Neural progenitor cell (in vitro differentiated cells): ENCODE data around the gene PADI4. TPM values are rescaled to one million over a fixed set of nuclear protein-coding genes. Genes with fewer than 3 reads are reported as not detected.
A peak's percentile ranks its signal among the peaks of the same experiment; 100 is the strongest.
"Not testable (repeated sequence)": the region's sequence is repeated elsewhere in the genome, so short reads cannot be mapped to it uniquely, and the experiment has no call there.

ENCODE experiments used
- DNase-seq: peaks from one replicate; pipeline ENCODE4 v3.0.0-alpha.2; 2016; ENCODE audit warnings: low spot score
- H2AFZ ChIP-seq: fragments of 200-600 bp; sonication (generic); replicated peaks from 2 replicates; pipeline ENCODE4 v1.6.1; 2016; ENCODE audit warnings: antibody characterized with exemption
- H3F3A ChIP-seq: fragments of 200-600 bp; sonication (generic); 2 replicates; pipeline ENCODE4 v1.6.1; 2016; ENCODE audit warnings: antibody characterized with exemption, low read depth
- H3K27ac ChIP-seq: fragments of 200-600 bp; sonication (generic); 2 replicates; pipeline ENCODE4 v1.5.1; 2016; ENCODE audit warnings: mild to moderate bottlenecking
- H3K27me3 ChIP-seq: fragments of 200-600 bp; sonication (generic); 2 replicates; pipeline ENCODE4 v1.6.1; 2016; ENCODE audit warnings: mild to moderate bottlenecking, moderate library complexity
- H3K36me3 ChIP-seq: fragments of 200-600 bp; sonication (generic); 2 replicates; pipeline ENCODE4 v1.5.1; 2016
- H3K4me1 ChIP-seq: fragments of 200-600 bp; sonication (generic); 2 replicates; pipeline ENCODE4 v1.6.1; 2016; ENCODE audit warnings: mixed run types
- H3K4me2 ChIP-seq: fragments of 200-600 bp; sonication (generic); 2 replicates; pipeline ENCODE4 v1.6.1; 2016
- H3K4me3 ChIP-seq: fragments of 200-600 bp; sonication (generic); 2 replicates; pipeline ENCODE4 v1.5.1; 2016
- H3K79me2 ChIP-seq: fragments of 200-600 bp; sonication (generic); 2 replicates; pipeline ENCODE4 v1.6.1; 2016; ENCODE audit warnings: low read depth
- H3K9ac ChIP-seq: fragments of 200-600 bp; sonication (generic); 2 replicates; pipeline ENCODE4 v1.6.1; 2016
- H3K9me3 ChIP-seq: fragments of 200-600 bp; sonication (generic); 2 replicates; pipeline ENCODE4 v1.5.1; 2016; ENCODE audit warnings: low read depth
- H4K20me1 ChIP-seq: fragments of 200-600 bp; sonication (generic); 2 replicates; pipeline ENCODE4 v1.6.1; 2016; ENCODE audit warnings: low read depth
- H3K27ac Mint-ChIP-seq: 3 replicates; pipeline ENCODE4 v1.8.0; 2021; ENCODE audit warnings: mixed read lengths
- H3K27me3 Mint-ChIP-seq: 2 replicates; pipeline ENCODE4 v1.8.0; 2022; ENCODE audit warnings: low read depth, mild to moderate bottlenecking, inconsistent platforms, moderate library complexity, mixed read lengths; ENCODE audit not compliant: insufficient read depth
- H3K36me3 Mint-ChIP-seq: 3 replicates; pipeline ENCODE4 v1.8.0; 2021; ENCODE audit warnings: mixed read lengths
- H3K4me1 Mint-ChIP-seq: 3 replicates; pipeline ENCODE4 v1.8.0; 2021; ENCODE audit warnings: mixed read lengths
- H3K4me3 Mint-ChIP-seq: 3 replicates; pipeline ENCODE4 v1.8.0; 2021; ENCODE audit warnings: mild to moderate bottlenecking, moderate library complexity, mixed read lengths
- H3K9me3 Mint-ChIP-seq: 3 replicates; pipeline ENCODE4 v1.8.0; 2020; ENCODE audit warnings: mixed read lengths
- CTCF ChIP-seq: fragments of 200-600 bp; sonication (generic); IDR thresholded peaks from 2 replicates; pipeline ENCODE4 v1.5.1; 2017; ENCODE audit warnings: antibody characterized with exemption, mild to moderate bottlenecking
- EZH2 ChIP-seq: fragments of 200-600 bp; sonication (generic); IDR thresholded peaks from 2 replicates; pipeline ENCODE4 v1.6.1; 2017; ENCODE audit warnings: antibody characterized with exemption, mild to moderate bottlenecking, moderate library complexity
- EZH2phosphoT487 ChIP-seq: fragments of 200-600 bp; sonication (generic); IDR thresholded peaks from 2 replicates; pipeline ENCODE4 v1.6.1; 2017; ENCODE audit warnings: antibody characterized with exemption
- total RNA-seq: library from RNA; depleted of rRNA; stranded (reverse); fragments of >200 nt; gene quantifications from 2 replicates; pipeline ENCODE4 v1.2.3, GENCODE V29; 2015; ENCODE audit warnings: low replicate concordance

PADI4 gene
- total RNA-seq, 1 donor from 2014 or later = not detected

- Histone ChIP-seq H3K9ac (no peak overlapping the region), H2AFZ (no peak overlapping the region), H4K20me1 (peaks cover 21% of the 10 kb centered on the region), H3K4me1 (peaks cover 16% of the 10 kb centered on the region), H3K9me3 (no peaks in the 10 kb centered on the region), H3F3A (peaks cover 27% of the 10 kb centered on the region), H3K27ac (peak overlapping the region; percentile 63), H3K79me2 (no peaks in the 10 kb centered on the region), H3K4me3 (no peak overlapping the region), H3K27me3 (no peaks in the 10 kb centered on the region), H3K4me2 (peak overlapping the region; percentile 2), H3K36me3 (no peaks in the 10 kb centered on the region)
- DNase-seq = peak; percentile 45
- Mint-ChIP-seq H3K27ac (peak overlapping the region; percentile 66), H3K9me3 (no peaks in the 10 kb centered on the region), H3K4me3 (no peak overlapping the region), H3K27me3 (peaks cover 3% of the 10 kb centered on the region), H3K36me3 (peaks cover 14% of the 10 kb centered on the region), H3K4me1 (peaks cover 31% of the 10 kb centered on the region)
- no peak for TF ChIP-seq CTCF
- TF ChIP-seq EZH2phosphoT487 = no peak
- TF ChIP-seq EZH2 = no peak
Observed at GRCh38 chr1:17404034-17404684, 96.2 kb downstream of the PADI4 start.

GRCh38 chr1:17404820-17405219 lies 96.8 kb downstream of the PADI4 start:
- Histone ChIP-seq H3F3A (peaks cover 33% of the 10 kb centered on the region), H3K36me3 (no peaks in the 10 kb centered on the region), H4K20me1 (peaks cover 22% of the 10 kb centered on the region), H3K4me3 (no peak overlapping the region), H3K9me3 (no peaks in the 10 kb centered on the region), H3K4me1 (peaks cover 16% of the 10 kb centered on the region), H2AFZ (no peak overlapping the region), H3K27me3 (no peaks in the 10 kb centered on the region), H3K27ac (no peak overlapping the region), H3K4me2 (no peak overlapping the region), H3K9ac (no peak overlapping the region), H3K79me2 (no peaks in the 10 kb centered on the region)
- no peak overlapping the region for H3K4me3 Mint-ChIP-seq
- H3K27me3 Mint-ChIP-seq = peaks cover 2% of the 10 kb centered on the region
- peaks cover 31% of the 10 kb centered on the region for H3K4me1 Mint-ChIP-seq
- no peak for DNase-seq
- H3K27ac Mint-ChIP-seq = no peak overlapping the region
- no peaks in the 10 kb centered on the region for H3K9me3 Mint-ChIP-seq
- TF ChIP-seq CTCF (no peak), EZH2 (no peak), EZH2phosphoT487 (no peak)
- peaks cover 16% of the 10 kb centered on the region for H3K36me3 Mint-ChIP-seq

GRCh38 chr1:17405898-17406759 lies 98.1 kb downstream of the PADI4 start:
- no peak overlapping the region for H2AFZ ChIP-seq
- H3K4me2 ChIP-seq = no peak overlapping the region
- peaks cover 21% of the 10 kb centered on the region for H3K4me1 Mint-ChIP-seq
- no peaks in the 10 kb centered on the region for H3K9me3 ChIP-seq
- H3K27me3 ChIP-seq = no peaks in the 10 kb centered on the region
- no peaks in the 10 kb centered on the region for H3K9me3 Mint-ChIP-seq
- peaks cover 24% of the 10 kb centered on the region for H3K36me3 Mint-ChIP-seq
- no peak overlapping the region for H3K9ac ChIP-seq
- H3K4me3 Mint-ChIP-seq = no peak overlapping the region
- H3K27ac ChIP-seq = no peak overlapping the region
- no peak overlapping the region for H3K4me3 ChIP-seq
- H3K27me3 Mint-ChIP-seq = no peaks in the 10 kb centered on the region
- TF ChIP-seq EZH2phosphoT487 (no peak), CTCF (peak; percentile 81), EZH2 (no peak)
- peaks cover 36% of the 10 kb centered on the region for H3F3A ChIP-seq
- peak; percentile 86 for DNase-seq
- peaks cover 36% of the 10 kb centered on the region for H4K20me1 ChIP-seq
- no peaks in the 10 kb centered on the region for H3K79me2 ChIP-seq
- no peak overlapping the region for H3K27ac Mint-ChIP-seq
- peaks cover 8% of the 10 kb centered on the region for H3K4me1 ChIP-seq
- no peaks in the 10 kb centered on the region for H3K36me3 ChIP-seq

- H3F3A ChIP-seq = peaks cover 36% of the 10 kb centered on the region
- peaks cover 43% of the 10 kb centered on the region for H4K20me1 ChIP-seq
- not testable (repeated sequence) for H3K36me3 ChIP-seq, H3K4me1 ChIP-seq, H3K27me3 Mint-ChIP-seq, DNase-seq, H3K27me3 ChIP-seq, H3K9ac ChIP-seq, H3K27ac Mint-ChIP-seq, H3K9me3 Mint-ChIP-seq, H3K27ac ChIP-seq, H3K4me2 ChIP-seq, H3K4me3 ChIP-seq, H3K9me3 ChIP-seq, H3K79me2 ChIP-seq, H2AFZ ChIP-seq, H3K4me3 Mint-ChIP-seq
- Mint-ChIP-seq H3K4me1 (peaks cover 14% of the 10 kb centered on the region), H3K36me3 (peaks cover 24% of the 10 kb centered on the region)
Observed at GRCh38 chr1:17406760-17407475, 98.9 kb downstream of the PADI4 start.

GRCh38 chr1:17407786-17408514 lies 100.0 kb downstream of the PADI4 start:
- not testable (repeated sequence) for H3K9ac ChIP-seq, H3K27me3 ChIP-seq, H3K9me3 Mint-ChIP-seq, H3K27ac ChIP-seq, H3K4me3 Mint-ChIP-seq, H3K4me3 ChIP-seq, H3K36me3 ChIP-seq, DNase-seq, H3K4me1 ChIP-seq, H2AFZ ChIP-seq, H3K4me2 ChIP-seq, H3K9me3 ChIP-seq, H3K27me3 Mint-ChIP-seq, H3K27ac Mint-ChIP-seq, H3K79me2 ChIP-seq
- Histone ChIP-seq H4K20me1 (peaks cover 52% of the 10 kb centered on the region), H3F3A (peaks cover 36% of the 10 kb centered on the region)
- peaks cover 14% of the 10 kb centered on the region for H3K4me1 Mint-ChIP-seq
- H3K36me3 Mint-ChIP-seq = peaks cover 33% of the 10 kb centered on the region
